Endothelial cell of umbilical vein (primary cell): Measurements from ENCODE around the gene FAM24A. TPM values are rescaled to one million over a fixed set of nuclear protein-coding genes. Genes with fewer than 3 reads are reported as not detected.

Experiments
- BruUV-seq: library from RNA; stranded (reverse); fragments of 400-500 nt; replicated peaks from 2 replicates; lab custom pipeline; 2021; lab: Mats Ljungman, UMichigan
- CTCF ChIA-PET: fragments of 300-600, 350-600 bp; sonication (Branson Sonifier 250); formaldehyde crosslinking; loops from one replicate; lab custom pipeline; 2021; ENCODE audit warnings: antibody characterized with exemption, inconsistent platforms; lab: Charles Lee
- POLR2A ChIA-PET: fragments of 300-600, 350-600 bp; sonication (Branson Sonifier 250); formaldehyde crosslinking; loops from one replicate; lab custom pipeline; 2021; ENCODE audit warnings: antibody characterized with exemption, inconsistent platforms; lab: Charles Lee
- DNase-seq: peaks from one replicate; pipeline ENCODE4 v3.0.0-alpha.2; 2011; ENCODE audit warnings: low read depth, low spot score
- FAIRE-seq: peaks from 2 replicates; lab custom pipeline; 2011; peaks lifted over from hg19 to GRCh38; lab: Jason Lieb, UNC
- H2AFZ ChIP-seq: 2 replicates; pipeline ENCODE4 v1.6.0; 2012; ENCODE audit warnings: low read depth, low read length, control low read depth, inconsistent platforms
- H3K27ac ChIP-seq: 2 replicates; pipeline ENCODE4 v1.5.1; 2011; ENCODE audit warnings: low read depth, mild to moderate bottlenecking, control low read depth, low read length, moderate library complexity; ENCODE audit not compliant: insufficient read depth
- H3K27me3 ChIP-seq, 2 experiments: 2 replicates each; pipeline versions ENCODE4 v1.6.0 to v1.6.1; 2011; ENCODE audit warnings: low read length in 2 of 2, mixed read lengths in 1 of 2; ENCODE audit not compliant: control insufficient read depth in 2 of 2, insufficient read depth in 2 of 2
- H3K36me3 ChIP-seq, 2 experiments: 2 replicates in 1 of 2; 3 replicates in 1 of 2; pipeline ENCODE4 v1.5.1; 2011; ENCODE audit warnings: low read length in 2 of 2, mild to moderate bottlenecking in 1 of 2, moderate library complexity in 1 of 2; ENCODE audit not compliant: control insufficient read depth in 2 of 2, insufficient read depth in 2 of 2; ENCODE audit errors: extremely low read depth in 1 of 2
- H3K4me1 ChIP-seq: 3 replicates; pipeline ENCODE4 v1.5.1; 2011; ENCODE audit warnings: mild to moderate bottlenecking, low read length; ENCODE audit not compliant: control insufficient read depth, insufficient read depth; ENCODE audit errors: extremely low read depth
- H3K4me2 ChIP-seq: 2 replicates; pipeline ENCODE4 v1.6.1; 2011; ENCODE audit warnings: low read length, control low read depth, mixed read lengths; ENCODE audit not compliant: insufficient read depth
- H3K4me3 ChIP-seq, 3 experiments: fragments of 200-600 bp in 1 of 3; sonication (generic), shearing (Covaris generic) in 1 of 3; replicated peaks in 1 of 3; 2 replicates each; pipeline ENCODE4 v1.5.1; 2011 to 2016; ENCODE audit warnings: control low read depth in 3 of 3, low read length in 3 of 3, mild to moderate bottlenecking in 2 of 3, inconsistent platforms in 1 of 3, low read depth in 1 of 3, moderate library complexity in 1 of 3; ENCODE audit not compliant: insufficient read depth in 1 of 3
- H3K79me2 ChIP-seq: 2 replicates; pipeline ENCODE4 v1.6.0; 2012; ENCODE audit warnings: low read length, inconsistent platforms; ENCODE audit not compliant: control insufficient read depth, insufficient read depth
- H3K9ac ChIP-seq: replicated peaks from 2 replicates; pipeline ENCODE3; 2011; ENCODE audit warnings: low read length, control low read depth; ENCODE audit not compliant: insufficient read depth; ENCODE audit errors: extremely low read depth
- H3K9me1 ChIP-seq: replicated peaks from 3 replicates; pipeline ENCODE4 v1.6.0; 2011; ENCODE audit warnings: mild to moderate bottlenecking, low read length; ENCODE audit not compliant: control insufficient read depth, insufficient read depth; ENCODE audit errors: extremely low read depth
- H3K9me3 ChIP-seq: replicated peaks from 2 replicates; pipeline ENCODE4 v1.5.1; 2012; ENCODE audit warnings: low read length, inconsistent platforms; ENCODE audit not compliant: control insufficient read depth, insufficient read depth
- H4K20me1 ChIP-seq: replicated peaks from 2 replicates; pipeline ENCODE3; 2011; ENCODE audit warnings: mild to moderate bottlenecking, low read length; ENCODE audit not compliant: control insufficient read depth, insufficient read depth; ENCODE audit errors: extremely low read depth
- EZH2 ChIP-seq: IDR thresholded peaks from 2 replicates; pipeline ENCODE4 v1.6.1; 2012; ENCODE audit warnings: borderline replicate concordance, low read depth, mild to moderate bottlenecking, moderate library complexity, low read length, inconsistent platforms; ENCODE audit not compliant: severe bottlenecking
- JUN ChIP-seq: IDR thresholded peaks from 2 replicates; pipeline ENCODE4 v1.6.1; 2011; ENCODE audit warnings: borderline replicate concordance, low read depth; ENCODE audit not compliant: insufficient read length, insufficient read depth
- MYC ChIP-seq: IDR thresholded peaks from one replicate; pipeline ENCODE4 v1.6.1; 2011; ENCODE audit warnings: mild to moderate bottlenecking, low read depth, low read length
- POLR2A ChIP-seq: IDR thresholded peaks from 2 replicates; pipeline ENCODE4 v1.6.1; 2012; ENCODE audit warnings: low read depth, mild to moderate bottlenecking, control low read depth, low read length
- POLR2AphosphoS5 ChIP-seq: IDR thresholded peaks from 2 replicates; pipeline ENCODE4 v1.6.1; 2012; ENCODE audit warnings: low read depth, mild to moderate bottlenecking, control low read depth, low read length, moderate library complexity; ENCODE audit not compliant: insufficient read depth
- dilution Hi-C: fragments of 300-500 bp; cut with MboI; formaldehyde crosslinking; loops from one replicate; pipeline ENCODE4 v1.15.0; 2019; ENCODE audit warnings: low sequenced_read_pairs; ENCODE audit not compliant: extremely low pct_ligation_motif_present
- intact Hi-C: fragments of 100-400 bp; cut with micrococcal nuclease; formaldehyde crosslinking; loops from one replicate; pipeline ENCODE4 v1.10.0; 2022
- polyA plus RNA-seq, 4 experiments: library from polyadenylated mRNA; depleted of rRNA in 3 of 4; stranded (reverse) in 3 of 4; unstranded in 1 of 4; fragments of >200 nt; gene quantifications; 2 replicates each; pipeline versions ENCODE4 v1.2.1 to v1.2.3, GENCODE V29; 2011 to 2012; ENCODE audit warnings: missing spikeins in 1 of 4
- total RNA-seq: library from RNA; stranded (reverse); gene quantifications from 2 replicates; pipeline ENCODE4 v1.2.3, GENCODE V29; 2021
- TF ChIP-seq, protein P1 (sequence below): IDR thresholded peaks from 2 replicates; pipeline ENCODE4 v1.6.1; 2011; ENCODE audit not compliant: insufficient read depth, insufficient read length

Gene FAM24A
- total and polyA plus RNA-seq, 2 donors (not counting 3 experiments of a cell fraction or from before 2014, with no cell fraction given): not detected

- intact Hi-C loops: no loop called here
- Histone ChIP-seq H3K27me3 (no peaks in the 10 kb centered on the region), H3K4me1 (no peaks in the 10 kb centered on the region), H3K79me2 (no peaks in the 10 kb centered on the region), H3K4me2 (no peak overlapping the region), H3K9ac (no peak overlapping the region), H3K36me3 (no peaks in the 10 kb centered on the region), H2AFZ (no peak overlapping the region), H4K20me1 (no peaks in the 10 kb centered on the region), H3K9me3 (no peaks in the 10 kb centered on the region), H3K4me3 (no peak overlapping the region), H3K27ac (no peak overlapping the region), H3K9me1 (no peaks in the 10 kb centered on the region)
- TF ChIP-seq POLR2AphosphoS5 (no peak), JUN (no peak), EZH2 (no peak), POLR2A (no peak), MYC (no peak)
- TF ChIP-seq, protein P1, sequence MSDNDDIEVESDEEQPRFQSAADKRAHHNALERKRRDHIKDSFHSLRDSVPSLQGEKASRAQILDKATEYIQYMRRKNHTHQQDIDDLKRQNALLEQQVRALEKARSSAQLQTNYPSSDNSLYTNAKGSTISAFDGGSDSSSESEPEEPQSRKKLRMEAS: no peak
- DNase-seq (no peak), FAIRE-seq (no peak)
- BruUV-seq: no TSS peak
- POLR2A ChIA-PET: no interaction called here
- CTCF ChIA-PET: interaction anchor here (1.4 kb wide), 1 partner anchor 9 kb away, joined by 4 read pairs; no protein-coding TSS in a partner anchor
- dilution Hi-C loops: no loop called here
These were observed 20.9 kb downstream of the FAM24A start for GRCh38 chr10:122931088-122931906.
